HG02884 (cell line): Measurements from ENCODE around the gene TMEM198.
A peak's percentile ranks its signal among the peaks of the same experiment; 100 is the strongest.

ENCODE experiments used
- ATAC-seq: cut with Tn5 transposase; IDR thresholded peaks from one replicate; pipeline ENCODE4 v1.9.1; 2021; ENCODE audit warnings: mild to moderate bottlenecking, moderate library complexity; ENCODE audit not compliant: unreplicated experiment

The TMEM198 gene

DNA sequence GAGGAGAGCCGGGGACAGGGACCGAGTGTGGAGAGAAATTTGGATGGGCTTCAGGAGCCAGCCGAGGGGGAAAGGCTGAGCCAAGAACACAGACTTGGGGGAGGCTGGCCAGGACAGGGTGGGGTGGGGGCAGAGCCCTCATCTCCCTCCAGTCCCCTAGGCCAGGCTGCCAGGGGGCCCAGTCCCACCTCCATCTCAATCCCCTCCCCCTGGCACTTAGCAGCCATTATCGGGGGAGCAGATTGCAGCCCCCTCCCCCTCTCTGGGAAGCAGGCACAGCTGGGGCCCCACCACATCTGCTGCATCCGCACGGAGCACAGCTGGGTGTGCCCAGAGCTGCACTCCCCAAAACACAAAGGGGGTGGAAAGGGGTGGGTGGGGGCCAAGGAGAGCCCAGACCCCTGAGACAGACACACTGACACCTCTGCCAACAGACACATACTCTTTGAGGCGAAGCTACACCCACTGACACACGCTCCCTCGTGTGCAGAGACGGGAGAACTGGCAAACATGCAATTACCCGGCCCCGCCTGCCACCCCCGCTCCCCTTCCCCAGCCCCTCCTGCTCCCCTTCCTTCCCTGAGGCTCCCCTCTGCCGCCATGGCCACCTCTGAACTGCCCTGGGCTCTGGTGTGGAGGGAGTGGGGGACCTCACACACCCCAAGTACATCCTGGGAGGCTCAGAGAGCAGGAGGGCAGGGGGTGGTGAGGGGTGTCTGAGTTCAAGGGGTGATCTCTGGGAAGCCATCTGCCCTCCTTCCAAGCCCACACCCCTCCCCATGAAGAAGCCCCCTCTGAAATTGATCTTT lies 34.7 kb upstream of the TMEM198 start:
- peak; percentile 8 for ATAC-seq

DNA sequence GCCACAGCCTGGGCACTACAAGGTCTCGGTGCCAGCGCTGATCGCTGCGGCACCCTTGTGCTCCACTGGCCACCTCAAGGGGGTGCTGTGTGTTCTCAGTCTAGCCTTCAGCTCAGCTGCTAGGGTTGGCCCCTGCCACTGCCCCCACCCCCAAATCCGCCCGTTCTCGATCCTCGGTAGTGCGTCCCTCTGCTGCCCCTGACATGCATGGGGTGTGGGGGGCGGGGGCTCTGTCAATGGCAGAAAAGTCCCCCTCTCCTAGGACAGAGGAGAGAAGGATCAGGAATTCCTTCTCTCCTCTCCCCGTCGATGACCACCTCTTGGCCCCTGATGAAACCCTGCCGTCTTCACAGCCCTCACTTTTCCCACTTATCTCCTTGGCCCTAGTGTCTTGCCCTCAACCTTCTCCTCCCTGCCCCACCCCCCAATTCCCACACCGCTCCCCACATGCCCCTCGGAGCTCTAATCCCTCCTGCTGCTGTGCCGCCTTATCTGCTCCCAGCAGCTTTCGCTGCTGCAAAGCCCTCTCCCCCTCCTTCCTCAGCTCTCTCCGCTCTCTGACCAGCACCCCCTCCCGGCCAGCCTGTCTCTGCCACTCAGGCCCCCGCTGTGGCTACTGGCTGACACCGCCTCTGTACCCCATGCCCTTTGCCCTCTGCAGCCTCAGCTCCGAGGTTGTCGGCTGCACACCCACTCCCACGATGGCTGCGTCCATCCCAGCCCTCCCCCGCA lies 33.9 kb upstream of the TMEM198 start:
- ATAC-seq, result peak; percentile 60

DNA sequence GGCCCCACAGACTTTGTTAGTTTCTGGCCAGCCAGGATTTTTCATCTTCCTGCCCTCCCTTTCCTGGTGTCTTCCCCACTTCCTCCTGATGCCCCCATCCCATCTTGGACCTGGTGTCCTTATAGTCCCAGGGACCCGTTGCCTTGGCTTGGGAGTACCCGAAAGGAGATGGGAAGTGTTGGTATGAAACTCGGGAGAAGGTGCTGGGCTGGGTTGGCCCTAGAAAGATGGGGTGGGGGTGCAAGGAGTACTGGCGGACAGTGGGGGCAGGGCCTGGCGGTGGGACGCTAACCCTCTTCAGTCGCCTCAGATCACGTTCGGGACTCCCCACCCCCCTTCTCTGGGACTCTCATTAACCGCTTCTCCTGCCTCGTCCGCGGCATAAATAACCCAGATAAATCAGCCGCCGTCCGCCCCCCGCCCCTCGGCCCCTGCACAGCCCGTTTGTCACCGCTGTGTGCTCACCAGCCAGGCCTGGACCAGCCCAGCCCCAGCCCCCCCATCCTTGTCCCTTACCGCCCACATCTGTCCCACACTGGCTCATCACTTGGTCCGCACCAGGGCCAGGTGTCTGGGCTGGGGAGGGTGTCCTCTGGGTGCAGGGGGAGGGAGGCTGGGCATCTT lies 33.2 kb upstream of the TMEM198 start:
- no peak for ATAC-seq

DNA sequence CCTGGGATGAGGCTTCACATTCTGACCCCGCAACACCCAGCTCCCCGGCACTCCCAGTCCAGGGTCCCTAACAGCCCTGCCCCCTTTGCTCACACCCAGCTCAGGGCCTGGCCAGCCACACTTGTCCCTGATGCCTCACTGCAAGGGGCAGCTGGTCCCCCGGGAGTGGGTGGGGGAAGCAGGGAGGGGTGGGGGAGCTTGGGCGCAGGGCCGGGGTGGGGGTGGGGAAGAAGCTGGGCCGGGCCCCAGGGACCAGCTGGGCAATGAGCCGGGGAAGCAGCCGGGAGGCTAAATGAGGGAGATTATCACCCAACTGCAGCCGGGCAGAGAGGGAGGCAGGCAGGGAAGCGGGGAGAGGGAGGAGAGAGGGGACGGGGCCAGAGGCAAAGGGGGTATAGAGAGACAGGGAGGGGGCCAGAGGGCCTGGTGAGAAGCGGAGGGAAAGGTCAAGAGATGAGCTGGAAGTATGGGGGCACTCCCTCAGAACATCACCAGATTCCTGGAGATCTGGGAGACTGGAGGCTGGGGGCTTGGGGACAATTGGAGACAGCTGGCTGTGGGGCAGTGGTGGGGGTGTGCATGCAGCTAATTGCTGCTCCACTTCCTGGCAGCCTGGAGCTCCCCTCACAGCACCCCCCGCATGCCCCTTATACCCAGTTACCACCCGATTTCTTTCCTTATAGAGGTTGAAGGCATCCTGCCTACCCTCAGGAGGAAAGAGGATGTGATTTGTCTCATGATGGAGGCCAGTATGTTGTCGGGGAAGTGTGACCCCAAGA lies 32.1 kb upstream of the TMEM198 start:
- ATAC-seq, result no peak

DNA sequence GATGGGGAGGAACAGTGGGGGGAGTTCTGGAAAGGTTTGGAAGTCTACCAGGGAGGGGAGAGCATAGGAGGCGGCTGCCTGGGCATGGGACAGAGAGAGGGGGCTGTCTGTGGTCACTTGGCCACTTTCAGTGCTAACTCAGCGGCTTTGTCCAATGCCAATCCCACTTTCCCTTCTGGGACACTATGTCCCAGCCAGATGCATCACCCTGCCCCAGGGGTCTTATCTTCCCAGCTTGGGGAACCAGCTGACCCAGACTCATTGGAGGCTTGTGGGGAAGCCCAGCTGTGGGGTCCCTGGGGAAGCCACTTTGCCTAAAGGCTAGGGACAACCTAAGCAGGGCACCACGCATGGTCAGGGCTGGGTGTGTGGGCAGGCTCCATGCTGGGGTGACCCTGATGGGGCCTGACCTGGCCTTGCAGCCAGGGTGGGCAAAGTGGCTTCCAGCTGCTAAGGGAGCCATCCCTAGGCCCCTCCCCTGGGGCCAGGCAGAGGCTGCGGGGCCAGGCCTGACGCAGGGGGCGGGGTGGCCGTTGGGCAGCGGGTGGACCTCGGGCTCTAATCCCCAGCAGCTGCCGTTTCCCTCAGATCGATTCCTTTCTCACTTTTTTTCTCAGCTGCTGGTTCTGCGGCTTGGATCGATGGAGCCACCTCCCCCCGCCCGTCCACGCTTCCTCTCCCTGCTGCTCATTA lies 31.2 kb upstream of the TMEM198 start:
- no peak for ATAC-seq

DNA sequence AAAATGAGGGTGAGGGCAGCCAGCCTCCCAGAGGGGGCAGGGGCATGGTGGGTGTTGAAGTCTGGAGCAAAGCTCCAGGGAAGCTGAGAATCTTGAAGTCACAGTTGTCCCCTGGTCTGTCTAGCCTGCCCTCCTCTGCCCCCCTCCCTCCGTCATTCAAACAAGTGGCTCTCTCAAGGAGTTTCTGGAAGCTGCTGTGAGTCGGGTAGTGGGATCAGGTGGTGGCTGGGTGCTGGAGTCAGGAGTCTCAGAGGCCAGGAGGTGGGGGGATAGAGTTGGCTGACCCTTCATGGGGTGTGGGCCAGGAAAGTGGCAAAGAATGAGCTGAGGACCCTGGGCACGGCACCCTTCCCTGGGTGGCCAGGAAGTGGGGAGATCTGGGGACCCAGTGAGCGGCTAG lies 30.0 kb upstream of the TMEM198 start:
- ATAC-seq, result no peak

DNA sequence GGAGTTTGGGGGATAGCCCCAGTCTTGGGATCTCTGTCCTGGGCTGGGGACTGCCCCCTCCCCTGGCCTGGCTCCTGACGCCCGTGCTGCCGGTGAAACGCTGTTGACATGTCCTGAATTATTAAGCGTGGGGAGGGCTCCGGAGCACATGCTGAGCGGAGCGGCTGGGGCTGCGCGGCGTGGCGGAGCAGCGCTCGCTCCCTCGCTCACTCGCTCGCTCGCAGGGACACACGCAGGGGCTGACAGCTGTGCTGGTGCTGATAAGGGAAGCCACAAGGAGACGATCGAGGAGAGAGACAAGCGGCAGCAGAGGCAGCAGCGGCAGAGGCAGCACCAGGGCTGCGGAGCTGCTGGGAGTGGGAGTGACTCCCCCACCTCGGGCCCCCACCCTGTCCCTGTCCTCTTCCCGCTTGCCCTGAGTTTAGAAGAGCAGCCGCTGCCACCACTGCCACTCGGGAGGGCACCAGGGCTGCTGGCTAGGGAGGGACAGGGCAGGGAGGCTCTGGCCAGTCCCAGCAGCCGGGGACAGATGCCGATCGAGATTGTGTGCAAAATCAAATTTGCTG lies 29.5 kb upstream of the TMEM198 start, which contains the start of gene ASIC4:
ASIC4 (plus strand) TSS at position 287 of the 566 bp plus-strand sequence; CDS start at position 530, 243 bp downstream.
- no peak for ATAC-seq

DNA sequence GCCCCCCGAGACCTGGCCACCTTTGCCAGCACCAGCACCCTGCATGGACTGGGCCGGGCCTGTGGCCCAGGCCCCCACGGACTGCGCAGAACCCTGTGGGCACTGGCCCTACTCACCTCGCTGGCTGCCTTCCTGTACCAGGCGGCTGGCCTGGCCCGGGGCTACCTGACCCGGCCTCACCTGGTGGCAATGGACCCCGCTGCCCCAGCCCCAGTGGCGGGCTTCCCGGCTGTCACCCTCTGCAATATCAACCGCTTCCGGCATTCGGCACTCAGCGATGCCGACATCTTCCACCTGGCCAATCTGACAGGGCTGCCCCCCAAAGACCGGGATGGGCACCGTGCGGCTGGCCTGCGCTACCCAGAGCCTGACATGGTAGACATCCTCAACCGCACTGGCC lies 29.0 kb upstream of the TMEM198 start:
- no peak for ATAC-seq

DNA sequence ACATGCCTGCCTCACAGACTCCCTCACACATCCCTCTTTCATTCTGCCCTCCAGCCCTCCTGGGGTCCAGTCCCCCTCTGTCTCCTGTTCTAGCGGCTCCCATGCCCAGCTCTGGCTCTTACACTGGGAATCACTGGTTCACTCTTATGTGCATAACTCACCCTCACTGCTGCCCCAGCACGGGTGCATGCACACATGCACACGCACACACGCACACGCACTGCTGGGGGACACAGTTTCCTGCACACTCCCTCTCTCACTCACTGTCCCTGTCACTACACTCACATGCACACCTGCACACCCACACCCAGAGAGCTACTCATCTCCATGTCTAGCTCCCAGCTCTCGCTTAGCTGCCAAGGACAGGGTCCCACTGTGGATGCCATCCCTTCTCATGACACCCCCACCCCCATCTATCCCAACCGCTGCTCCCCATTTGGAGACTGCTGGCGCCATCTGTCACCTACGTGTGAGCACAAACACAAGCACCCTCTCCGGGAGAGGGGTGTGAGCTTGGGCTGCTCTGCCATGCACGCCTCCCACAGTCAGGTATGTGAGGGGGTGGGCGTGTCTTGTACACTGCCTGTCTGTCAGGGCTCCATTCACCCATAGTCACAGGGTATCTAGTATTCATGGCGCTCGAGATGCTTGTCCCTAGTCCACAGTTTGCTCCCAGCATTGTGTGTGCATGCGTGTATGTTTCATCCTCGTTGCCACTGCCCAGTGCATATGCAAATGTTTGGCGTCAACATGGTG lies 27.8 kb upstream of the TMEM198 start:
- ATAC-seq, result no peak

DNA sequence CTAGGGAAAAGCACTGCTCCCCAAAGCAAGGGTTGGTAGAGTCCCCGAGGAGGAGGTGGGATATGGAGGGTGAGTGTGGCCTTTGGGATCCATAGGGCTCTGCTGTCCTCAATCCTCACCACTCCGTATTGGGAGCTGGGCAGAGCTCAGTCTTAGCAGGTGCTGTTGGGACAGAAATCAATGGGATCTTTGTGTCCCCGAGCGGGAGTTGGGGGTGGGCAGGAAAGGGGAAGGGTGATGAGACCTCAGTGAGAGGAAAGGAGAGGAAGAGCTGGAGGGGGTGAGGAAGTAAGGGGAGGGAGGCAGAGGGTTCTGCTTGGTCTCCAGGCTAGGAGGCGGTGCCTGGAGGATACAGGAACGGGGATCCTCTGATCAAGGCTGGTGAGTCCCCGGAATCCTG lies 26.9 kb upstream of the TMEM198 start:
- no peak for ATAC-seq

DNA sequence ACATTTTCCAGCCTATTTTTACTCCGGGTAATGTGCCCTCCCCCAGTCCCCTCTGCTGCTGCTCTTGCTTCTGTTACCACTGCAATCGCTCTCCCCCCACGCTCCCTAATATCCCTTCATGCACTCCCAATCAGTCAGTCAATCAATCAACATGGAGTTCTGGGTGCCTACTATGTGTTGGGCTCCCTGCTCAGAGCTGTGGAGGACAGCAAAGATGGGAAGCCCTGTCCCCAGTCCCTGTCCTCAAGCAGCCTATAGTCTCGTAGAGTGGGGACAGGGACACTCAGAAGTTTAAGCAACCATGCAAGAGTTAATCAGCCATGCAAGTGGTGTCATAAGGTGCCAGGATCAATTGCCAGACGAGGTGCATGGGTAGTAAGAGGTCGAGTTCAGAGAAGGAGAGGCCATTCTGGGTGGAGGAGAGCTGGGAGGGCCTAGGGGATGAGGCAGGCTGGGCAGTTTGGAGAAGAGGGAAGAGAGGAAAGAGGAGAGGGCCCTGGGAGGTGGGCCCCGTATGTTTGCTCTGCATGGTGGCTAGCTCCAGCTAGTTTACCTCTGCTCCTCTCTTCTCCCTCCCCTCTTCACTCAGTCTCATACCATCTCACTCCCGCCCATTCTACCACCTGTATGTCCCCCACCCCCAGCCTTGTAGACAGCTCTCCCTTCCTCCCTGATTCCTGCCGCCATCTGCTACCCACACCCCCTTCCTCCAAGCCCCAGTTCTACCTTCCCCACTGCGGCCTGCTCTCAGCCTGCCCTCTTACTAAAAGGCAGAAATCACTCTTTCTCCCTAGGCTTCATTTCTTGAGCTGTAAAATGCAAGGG lies 25.7 kb upstream of the TMEM198 start:
- no peak for ATAC-seq

DNA sequence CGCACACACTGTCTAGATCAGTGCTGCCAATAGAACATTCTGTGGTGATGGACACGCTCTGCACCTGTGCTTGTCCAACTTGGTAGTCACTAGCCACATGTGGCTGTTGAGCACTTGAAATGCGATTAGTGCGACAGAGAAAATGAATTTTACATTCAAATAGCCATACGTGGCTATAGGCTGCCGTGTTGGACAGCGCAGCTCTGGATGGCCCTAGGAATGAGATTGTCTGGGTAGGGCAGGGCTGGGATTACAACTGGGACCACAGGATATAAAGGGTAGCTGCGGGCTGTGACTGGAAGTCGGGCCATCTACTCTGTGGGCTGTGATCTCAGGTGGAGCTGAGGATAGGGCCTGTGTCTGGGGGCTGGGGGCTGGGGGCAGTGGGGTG lies 24.3 kb upstream of the TMEM198 start:
- ATAC-seq, result no peak

DNA sequence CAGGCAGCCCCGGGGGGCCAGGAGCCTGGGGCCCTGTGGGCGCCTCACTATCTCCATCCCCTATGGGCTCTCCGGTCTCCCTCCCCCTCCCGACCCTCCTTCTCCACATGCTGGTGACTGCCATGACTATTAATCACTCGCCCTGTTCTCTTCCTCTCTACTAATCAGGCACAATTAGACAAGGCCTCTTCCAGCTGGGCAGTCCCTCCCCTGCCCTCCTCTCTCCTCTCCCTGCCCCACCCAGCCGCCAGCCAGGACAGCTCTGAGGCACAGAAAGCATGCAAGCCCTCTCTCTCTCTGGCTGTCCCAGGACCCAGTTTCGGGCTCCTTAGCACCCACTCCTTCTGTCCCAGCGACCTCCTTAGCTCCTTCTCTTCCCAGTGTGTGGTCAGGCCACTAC lies 23.7 kb upstream of the TMEM198 start:
- no peak for ATAC-seq

DNA sequence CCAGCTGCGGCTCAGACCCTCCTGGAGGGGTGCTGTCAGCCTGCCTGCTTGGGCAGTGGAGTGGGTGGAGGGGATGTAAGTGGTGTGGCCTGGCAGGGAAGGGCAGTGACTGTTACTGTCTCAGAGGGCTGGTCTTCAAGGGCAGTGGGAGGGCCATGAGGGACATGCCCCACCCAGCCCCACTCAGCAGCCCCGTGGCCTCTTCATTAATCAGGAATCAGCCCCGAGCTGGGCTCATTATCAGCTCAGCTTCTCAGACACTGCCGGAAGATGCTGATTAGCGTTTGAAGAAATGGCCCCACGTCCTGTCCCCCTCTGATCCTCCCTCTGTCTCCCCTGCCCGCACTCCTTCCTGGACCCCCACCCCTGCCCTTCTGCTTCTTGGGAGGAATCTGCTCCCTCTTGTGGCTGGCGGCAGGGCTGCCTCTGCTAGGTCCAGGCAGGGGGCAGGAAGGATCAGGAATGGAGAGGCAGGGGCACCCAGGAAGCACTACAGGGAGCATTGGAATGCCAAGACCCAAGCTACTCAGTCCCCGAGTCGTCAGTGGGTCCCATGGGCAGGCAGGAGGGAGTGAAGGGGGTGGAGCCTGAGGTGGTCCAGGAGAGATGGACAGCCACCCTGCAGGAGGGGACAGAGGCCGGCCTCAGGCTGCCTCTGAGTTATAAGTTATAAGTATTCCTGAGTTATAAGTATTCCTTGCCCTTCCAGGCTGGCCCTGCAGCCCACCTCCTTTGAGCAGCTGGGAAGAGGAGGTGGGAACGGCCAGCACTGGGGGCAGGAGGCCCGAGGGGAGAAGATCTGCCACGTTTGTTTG lies 22.6 kb upstream of the TMEM198 start:
- no peak for ATAC-seq

DNA sequence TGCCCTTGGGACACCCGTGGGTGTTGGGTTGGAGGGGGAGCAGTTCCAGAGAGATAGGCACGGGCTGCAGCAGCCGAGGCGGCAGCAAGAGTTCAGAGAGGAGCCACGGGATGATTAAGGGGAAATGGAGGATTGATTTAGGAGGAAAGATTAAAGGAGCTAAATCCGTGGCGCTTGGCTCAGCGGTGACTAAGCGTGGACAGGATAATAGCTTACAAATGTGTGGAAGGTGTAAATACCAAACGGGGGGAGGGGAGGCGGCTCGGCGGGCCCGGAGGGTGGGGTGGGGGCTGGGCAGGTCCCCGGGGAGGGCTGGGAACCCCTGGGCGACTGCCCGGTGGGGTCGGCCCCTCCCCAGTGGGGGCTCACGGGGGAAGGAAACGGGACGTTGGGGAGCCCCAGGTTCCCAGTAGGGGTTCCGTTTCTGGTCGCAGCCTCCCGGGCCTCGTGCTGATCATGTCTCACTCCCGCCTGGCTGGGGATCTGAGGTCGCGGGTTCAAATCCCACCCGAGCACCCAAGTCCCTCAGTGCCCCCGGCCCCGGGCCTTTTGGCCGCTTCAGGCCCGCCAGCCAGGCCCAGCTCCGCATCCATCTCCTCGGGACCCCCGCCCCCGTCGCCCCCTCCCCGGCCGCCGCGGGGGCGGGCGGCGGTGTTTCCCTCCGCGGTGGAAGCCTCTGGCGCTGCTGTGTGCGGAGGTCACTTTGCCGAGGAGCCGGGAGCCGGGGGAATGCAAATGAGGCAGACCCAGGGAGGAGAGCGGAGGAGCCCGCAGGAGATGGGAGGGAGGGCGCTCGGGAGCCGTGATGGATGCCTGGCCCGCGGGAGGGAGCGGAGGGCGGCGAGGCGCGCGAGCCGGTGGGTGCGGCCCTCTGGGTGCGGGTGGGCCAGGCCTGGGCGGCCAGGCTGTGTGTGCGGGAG lies 21.5 kb upstream of the TMEM198 start:
- no peak for ATAC-seq

DNA sequence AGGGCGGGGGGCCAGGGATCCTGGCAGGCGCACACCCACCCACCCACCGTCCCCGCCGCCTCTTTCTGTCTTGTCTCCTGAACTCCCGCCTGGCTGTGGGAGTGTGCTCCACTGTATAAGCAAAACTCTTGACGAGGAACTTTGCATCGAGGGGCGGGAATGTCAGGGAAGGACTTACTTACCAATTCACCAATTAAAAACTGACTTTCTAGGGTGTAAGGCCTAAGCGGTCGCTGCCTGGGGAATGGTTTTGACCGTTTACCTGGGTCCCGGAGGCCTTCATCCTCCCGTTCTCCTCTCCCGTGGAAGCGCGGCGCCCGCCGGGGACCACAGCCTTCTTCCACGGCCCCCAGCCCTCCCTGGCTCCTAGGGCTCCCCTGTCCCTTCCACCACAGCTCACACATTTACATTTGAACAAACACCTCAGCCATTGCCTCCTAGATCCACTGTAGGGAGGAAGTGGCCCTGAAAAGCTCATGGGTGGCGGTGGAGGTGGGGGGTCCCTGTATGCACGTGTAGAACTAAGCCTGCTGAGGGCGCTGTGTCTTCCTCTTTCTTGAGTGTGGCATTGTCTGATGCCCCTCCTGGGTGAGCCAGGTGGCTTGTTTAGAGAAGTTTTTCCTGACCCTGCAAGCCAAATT lies 20.7 kb upstream of the TMEM198 start:
- ATAC-seq, result no peak
